HL-60 (cell line): ENCODE measurements around the gene NTHL1.

Source experiments
- CTCF ChIP-seq: IDR thresholded peaks from one replicate; pipeline ENCODE4 v1.5.1; 2011; ENCODE audit warnings: low read length, control low read depth, inconsistent platforms; ENCODE audit not compliant: insufficient read depth
- POLR2AphosphoS5 ChIP-seq: IDR thresholded peaks from 2 replicates; pipeline ENCODE4 v1.6.1; 2012; ENCODE audit warnings: low read depth
- REST ChIP-seq: IDR thresholded peaks from 2 replicates; pipeline ENCODE4 v1.6.1; 2012; ENCODE audit warnings: low read depth; ENCODE audit not compliant: insufficient replicate concordance

GRCh38 chr16:2031081-2031577 lies 16.5 kb downstream of the NTHL1 start:
- no peak for TF ChIP-seq CTCF
- TF ChIP-seq REST, result no peak
- TF ChIP-seq POLR2AphosphoS5, result no peak
